Measurements from ENCODE around the gene TNC. TPM values are rescaled to one million over a fixed set of nuclear protein-coding genes. Genes with fewer than 3 reads are reported as not detected.

Gene TNC
- total and polyA plus RNA-seq, 10 donors: 1.7 to 126 (median 47.9) TPM

- WGBS, 5 donors: 45 to 83% (median 67%) methylated on average over 2 of the region's 2 CpGs
- Histone ChIP-seq H3K36me3 (no peaks in the 10 kb centered on the region), H3K27me3 (replicated peaks in 1 of 7) (peaks cover 0 to 49% (median 0%) of the 10 kb centered on the region in 7 donors), H3K4me3 (no peak overlapping the region), H3K4me1 (peaks cover 0 to 18% (median 6%) of the 10 kb centered on the region in 6 donors), H3K9me3 (no peaks in the 10 kb centered on the region), H3K27ac (no peak overlapping the region)
- intact Hi-C loops (cut with DNase I; ENCODE audit: low total_unique reads): no loop called here
- no peak for TF ChIP-seq POLR2AphosphoS5 (IDR thresholded peaks at IDR 0.05)
- TF ChIP-seq CTCF (IDR thresholded peaks at IDR 0.05 in 8 of 11, conservative IDR thresholded peaks at IDR 0.05 in 3 of 11): no peak
- no peak for TF ChIP-seq POLR2A (IDR thresholded peaks at IDR 0.05)
- DNase-seq: no peak
Measured at GRCh38 chr9:115114546-115114945, 3.4 kb downstream of the TNC start.

DNA sequence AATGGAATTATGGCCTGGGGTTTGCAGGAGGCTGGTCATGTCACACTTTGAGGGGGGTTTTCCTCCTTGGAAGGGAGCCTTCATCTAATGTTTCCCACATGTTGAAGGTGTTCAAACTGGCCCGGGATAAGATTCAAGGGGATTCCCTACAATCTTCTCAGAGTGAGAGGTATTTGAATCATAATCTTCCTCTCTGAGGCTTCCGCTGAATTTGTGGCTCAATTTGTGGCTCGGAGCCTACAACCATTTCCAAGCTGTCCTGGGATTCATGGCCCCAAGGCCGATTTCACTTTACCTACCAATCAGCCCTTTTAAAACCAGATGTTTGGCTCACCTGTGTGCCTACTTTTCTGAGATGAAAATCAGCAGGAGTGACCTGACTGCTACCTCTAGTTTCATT is 3.9 kb downstream of the TNC start:
- intact Hi-C loops (cut with DNase I; ENCODE audit: low total_unique reads): no loop called here
- whole genome bisulfite sequencing, 5 donors: 84 to 97% (median 91%) methylated on average over 4 of the region's 4 CpGs
- TF ChIP-seq CTCF (IDR thresholded peaks at IDR 0.05 in 8 of 11, conservative IDR thresholded peaks at IDR 0.05 in 3 of 11) (no peak), POLR2A (IDR thresholded peaks at IDR 0.05) (no peak), POLR2AphosphoS5 (IDR thresholded peaks at IDR 0.05) (no peak)
- Histone ChIP-seq H3K27me3 (replicated peaks in 1 of 7) (peaks cover 0 to 44% (median 0%) of the 10 kb centered on the region in 7 donors), H3K36me3 (no peaks in the 10 kb centered on the region), H3K27ac (no peak overlapping the region), H3K4me1 (peaks cover 0 to 18% (median 6%) of the 10 kb centered on the region in 6 donors), H3K4me3 (no peak overlapping the region), H3K9me3 (no peaks in the 10 kb centered on the region)
- DNase-seq: no peak

- H3K9me3 ChIP-seq: no peaks in the 10 kb centered on the region
Measured at GRCh38 chr9:115111874-115112273, 6.1 kb downstream of the TNC start.

DNA sequence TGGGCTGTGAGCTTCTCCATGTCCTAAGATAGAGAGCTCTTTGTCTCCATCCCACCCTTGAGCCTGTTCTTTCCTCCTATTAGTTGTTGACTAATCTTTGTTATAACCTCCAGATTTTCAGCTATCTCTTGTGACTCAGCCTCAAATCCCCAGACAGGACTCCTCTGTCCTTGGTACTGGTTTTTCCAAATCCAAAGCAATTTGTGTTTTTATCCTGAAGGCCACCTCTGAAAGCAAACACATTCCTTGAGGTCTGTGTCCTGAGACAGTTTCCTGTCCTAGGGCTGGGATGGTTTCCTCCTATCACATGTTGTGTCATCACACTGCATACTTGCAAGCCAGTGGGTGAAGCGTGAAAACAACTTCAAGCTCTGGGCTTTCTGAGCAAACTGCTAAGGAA is 8.5 kb downstream of the TNC start:
- H3K27ac ChIP-seq: no peak overlapping the region
- H3K4me1 ChIP-seq: peaks cover 0 to 14% (median 0%) of the 10 kb centered on the region in 6 donors
- DNase-seq: no peak
- peaks cover 0 to 10% (median 0%) of the 10 kb centered on the region in 7 donors for H3K27me3 ChIP-seq (replicated peaks in 1 of 7)
- TF ChIP-seq CTCF (IDR thresholded peaks at IDR 0.05 in 8 of 11, conservative IDR thresholded peaks at IDR 0.05 in 3 of 11) (no peak), POLR2A (IDR thresholded peaks at IDR 0.05) (no peak), POLR2AphosphoS5 (IDR thresholded peaks at IDR 0.05) (no peak)
- intact Hi-C loops (cut with DNase I; ENCODE audit: low total_unique reads): no loop called here
- H3K9me3 ChIP-seq: no peaks in the 10 kb centered on the region
- no peak overlapping the region for H3K4me3 ChIP-seq
- WGBS, 5 donors: 74 to 91% (median 83%) methylated on average over 1 of the region's 1 CpG
- no peaks in the 10 kb centered on the region for H3K36me3 ChIP-seq

More at GRCh38 chr9:115111874-115112273, 6.1 kb downstream of the TNC start:
- peaks cover 0 to 7% (median 0%) of the 10 kb centered on the region in 6 donors for H3K4me1 ChIP-seq
- no peaks in the 10 kb centered on the region for H3K36me3 ChIP-seq
- 86 to 96% (median 94%) methylated on average over 4 of the region's 4 CpGs for WGBS, 5 donors
- DNase-seq: no peak
- intact Hi-C loops (cut with DNase I; ENCODE audit: low total_unique reads): no loop called here
- peaks cover 0 to 22% (median 0%) of the 10 kb centered on the region in 7 donors for H3K27me3 ChIP-seq (replicated peaks in 1 of 7)
- no peak overlapping the region for H3K27ac ChIP-seq
- TF ChIP-seq CTCF (IDR thresholded peaks at IDR 0.05 in 8 of 11, conservative IDR thresholded peaks at IDR 0.05 in 3 of 11) (no peak), POLR2A (IDR thresholded peaks at IDR 0.05) (no peak), POLR2AphosphoS5 (IDR thresholded peaks at IDR 0.05) (no peak)
- H3K4me3 ChIP-seq: no peak overlapping the region

All from spleen (tissue), 11 donors.